T-helper 2 cell treated with Interferon-gamma antibody and Interleukin-4, amounts not matched to agents 100 ng/mL and 5 ng/mL, for 36 hours (primary cell): ENCODE measurements around the gene RAD9B. TPM values are rescaled to one million over a fixed set of nuclear protein-coding genes. Genes with fewer than 3 reads are reported as not detected.
"Not testable (repeated sequence)": the region's sequence is repeated elsewhere in the genome, so short reads cannot be mapped to it uniquely, and the experiment has no call there.

Experiments used
- intact Hi-C: fragments of 100-400 bp; cut with micrococcal nuclease; formaldehyde crosslinking; loops from one replicate; pipeline ENCODE4 v1.15.1; 2023
- total RNA-seq: library from RNA; stranded (reverse); gene quantifications from 2 replicates; pipeline ENCODE4 v1.2.3, GENCODE V29; 2022

Gene RAD9B
- 0.36 and 0.75 TPM in 2 replicates for total RNA-seq

DNA sequence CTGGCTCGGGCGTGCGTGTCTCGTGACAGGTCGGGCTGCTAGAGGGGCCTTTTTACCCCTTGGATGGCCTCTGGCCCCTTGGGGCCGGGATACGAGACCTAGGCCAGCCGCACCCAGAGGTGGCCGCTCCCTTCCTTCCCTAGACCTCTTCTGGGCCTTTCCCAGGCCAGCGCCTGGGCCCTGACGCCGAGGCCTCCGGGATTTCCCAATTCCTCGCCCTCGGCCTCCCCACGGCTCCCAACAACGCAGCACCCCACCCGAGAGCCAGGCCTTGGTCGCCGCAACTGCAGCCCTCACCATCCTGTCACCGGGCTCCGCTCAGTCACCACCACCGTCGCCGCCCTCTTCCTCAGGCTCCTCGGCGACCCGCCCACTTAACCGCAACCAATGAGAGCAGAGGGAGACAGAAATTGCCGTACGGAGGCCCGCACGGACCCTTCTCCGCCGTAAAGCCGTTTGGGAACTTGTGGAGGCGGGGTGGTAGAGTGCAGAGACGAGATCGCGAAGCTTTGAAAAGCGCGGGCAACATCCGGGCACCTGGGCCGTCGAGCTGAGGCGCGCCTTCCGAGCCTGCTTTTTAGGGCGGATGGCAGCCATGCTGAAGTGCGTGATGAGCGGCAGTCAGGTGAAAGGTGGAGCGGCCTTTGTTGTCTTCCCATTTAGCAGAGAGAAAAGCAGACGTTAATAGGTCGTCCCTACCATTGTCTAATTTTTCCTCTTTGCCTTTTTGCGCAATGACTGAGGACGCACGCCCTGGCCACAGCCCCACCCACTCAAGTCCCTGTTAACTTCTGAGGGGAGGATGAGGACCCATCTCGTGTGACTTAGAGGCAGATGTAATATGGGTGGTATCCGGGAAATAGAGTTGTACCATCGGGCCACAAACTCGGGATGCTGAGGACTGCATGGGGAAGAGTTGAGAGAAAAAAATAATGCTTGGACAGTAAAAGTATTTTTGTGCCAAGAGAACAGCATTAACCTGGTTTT is at the start of gene RAD9B, which contains the start of gene VPS29:
Gene RAD9B (plus strand): TSS at position 580 of the 987 bp plus-strand sequence. CDS start 7 bp downstream, at position 587.
Gene VPS29 (minus strand): TSS at position 360 of the 987 bp plus-strand sequence. CDS start 60 bp downstream, at position 300.
- intact Hi-C loops: loop anchor here (1.0 to 5.0 kb wide), 6 partner anchors 34 to 505 kb away; partner anchors contain the start of genes ANAPC7, ANKRD13A, ARPC3 and FAM216A

DNA sequence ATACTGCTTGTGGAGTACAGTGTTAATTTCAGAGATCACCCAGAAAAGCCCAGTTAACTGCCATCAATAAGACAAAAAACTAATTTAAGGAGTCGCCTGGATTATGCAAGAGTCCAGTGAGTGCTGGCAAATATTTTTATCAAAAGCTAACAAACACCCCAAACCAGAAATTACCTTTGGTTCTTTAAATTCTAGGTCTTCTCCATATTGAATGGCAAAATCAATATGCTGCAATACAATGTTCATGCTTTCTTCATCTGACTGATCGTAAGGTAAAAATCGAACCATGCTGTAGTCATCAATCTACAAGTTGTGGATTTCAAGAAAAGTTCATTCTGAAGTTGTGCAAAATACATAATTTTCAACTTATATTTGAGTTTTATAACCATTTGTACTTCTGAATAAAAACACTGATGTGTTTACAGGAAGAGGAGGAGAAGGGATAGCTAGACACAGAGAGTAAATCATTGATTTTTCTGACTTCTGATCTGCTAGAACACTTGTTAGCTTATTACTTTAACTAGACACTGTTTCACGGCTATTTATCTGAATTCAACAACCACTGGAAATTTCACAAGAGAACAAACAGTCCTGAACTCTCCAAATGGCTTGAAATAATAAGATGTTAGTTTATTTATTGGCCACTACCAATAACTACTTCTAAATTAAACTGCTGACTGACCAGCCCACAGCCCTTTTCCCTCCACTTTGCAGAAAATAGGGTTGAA is 48.4 kb upstream of the RAD9B start:
- intact Hi-C loops: loop anchor here (5.0 kb wide), 1 partner anchor 244 kb away; no protein-coding TSS in a partner anchor

DNA sequence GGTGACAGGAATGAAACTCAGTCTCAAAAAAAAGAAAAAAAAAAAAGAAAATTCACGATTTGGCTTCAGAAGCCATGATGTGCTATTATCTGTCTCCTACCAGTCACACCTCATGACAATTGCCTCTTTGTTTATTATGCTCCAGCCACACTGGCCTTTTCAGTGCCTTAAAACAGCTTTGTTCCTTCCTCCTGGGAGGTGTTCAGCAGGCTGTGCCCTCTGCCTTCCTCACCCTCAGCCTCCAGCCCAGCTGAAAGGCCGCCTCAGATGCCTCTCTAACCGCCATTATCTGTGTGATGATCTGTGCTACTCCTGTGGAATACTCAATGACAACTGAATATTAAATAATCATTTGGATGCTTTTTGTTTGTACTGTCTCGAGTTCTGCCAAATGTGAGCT is 43.4 kb upstream of the RAD9B start:
- intact Hi-C loops: no loop called here

DNA sequence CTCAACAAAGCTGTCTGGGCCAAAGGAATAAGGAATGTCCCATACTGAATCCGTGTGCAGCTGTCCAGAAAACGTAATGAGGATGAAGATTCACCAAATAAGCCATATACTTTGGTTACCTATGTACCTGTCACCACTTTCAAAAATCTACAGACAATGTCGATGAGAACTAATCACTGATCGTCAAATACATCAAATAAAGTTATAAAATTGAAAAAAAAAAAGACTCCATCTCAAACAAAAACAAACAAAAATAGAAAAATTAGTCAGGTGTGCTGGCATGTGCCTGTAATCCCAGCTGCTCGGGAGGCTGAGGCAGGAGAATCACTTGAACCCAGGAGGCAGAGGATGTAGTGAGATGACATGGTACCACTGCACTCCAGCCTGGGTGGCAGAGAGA is 40.9 kb upstream of the RAD9B start:
- intact Hi-C loops: not testable (repeated sequence)

DNA sequence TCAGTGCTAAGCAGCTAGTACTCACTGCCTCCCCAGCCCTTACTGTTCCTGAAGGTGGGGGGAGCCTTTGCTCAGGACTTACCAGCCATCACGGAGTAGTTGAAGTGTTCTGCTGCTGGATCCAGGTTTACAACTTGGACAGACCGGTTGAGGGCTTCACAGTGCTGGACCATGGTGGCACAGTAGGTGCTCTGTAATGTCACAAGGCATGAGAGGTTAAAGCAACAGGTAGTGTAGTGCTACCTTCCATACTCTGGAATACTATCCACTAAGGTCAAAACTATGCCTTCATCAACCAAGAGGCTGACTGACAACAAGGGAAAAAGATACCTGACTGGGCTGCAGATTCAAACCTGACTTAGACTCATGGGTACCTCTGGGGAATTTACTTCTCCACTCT is 37.1 kb upstream of the RAD9B start:
- intact Hi-C loops: no loop called here

DNA sequence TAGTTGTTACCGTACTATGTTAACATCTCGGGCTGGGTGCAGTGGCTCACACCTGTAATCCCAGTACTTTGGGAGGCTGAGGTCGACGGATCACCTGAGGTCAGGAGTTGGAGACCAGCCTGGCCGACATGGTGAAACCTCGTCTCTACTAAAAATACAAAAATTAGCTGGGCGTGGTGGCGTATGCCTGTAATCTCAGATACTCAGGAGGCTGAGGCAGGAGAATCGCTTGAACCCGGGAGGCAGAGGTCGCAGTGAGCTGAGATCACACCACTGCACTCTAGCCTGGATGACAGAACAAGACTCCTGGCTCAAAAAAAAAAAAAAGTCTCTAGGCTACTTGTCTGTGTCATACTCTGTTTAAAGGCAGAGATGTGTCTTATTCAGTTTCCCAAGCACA is 36.4 kb upstream of the RAD9B start:
- intact Hi-C loops: not testable (repeated sequence)

DNA sequence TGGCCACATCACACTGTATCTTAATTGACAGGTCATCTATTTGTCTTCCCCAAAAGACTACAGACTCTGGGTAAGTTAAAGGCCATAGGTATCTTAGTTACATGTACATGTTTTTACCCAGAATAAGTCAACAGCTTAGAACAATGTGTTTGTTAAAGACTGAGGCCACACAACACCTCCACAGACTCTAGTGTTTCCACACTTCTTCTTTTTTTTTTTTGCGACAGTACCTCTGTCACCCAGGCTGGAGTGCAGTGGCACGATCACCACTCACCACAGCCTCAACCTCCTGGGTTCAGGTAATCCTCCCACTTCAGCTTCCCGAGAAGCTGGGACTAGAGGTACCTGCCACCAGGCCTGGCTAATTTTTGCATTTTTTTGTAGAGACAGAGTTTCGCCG is 35.3 kb upstream of the RAD9B start:
- intact Hi-C loops: no loop called here

DNA sequence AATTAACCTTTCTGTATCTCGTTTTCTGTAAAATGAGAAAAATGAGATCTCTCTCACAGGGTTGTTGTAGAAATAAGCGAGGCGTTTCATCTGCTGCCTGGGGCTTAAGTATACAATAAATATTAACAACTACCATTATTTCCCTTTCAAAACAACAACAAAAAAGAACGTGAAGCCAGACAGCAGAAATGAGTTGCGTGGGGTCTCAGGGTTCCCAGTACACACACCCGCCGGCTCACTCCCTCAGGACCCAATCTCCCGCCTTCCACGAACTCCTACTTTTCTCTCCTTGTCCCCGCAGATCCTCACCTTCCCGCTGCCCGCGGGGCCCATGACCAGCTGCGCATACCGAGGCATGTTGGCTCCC is 34.3 kb upstream of the RAD9B start:
- intact Hi-C loops: loop anchor here (1.0 to 2.0 kb wide), 5 partner anchors 18 to 273 kb away; partner anchors contain the start of genes ARPC3, ATP2A2, PPTC7 and RAD9B

DNA sequence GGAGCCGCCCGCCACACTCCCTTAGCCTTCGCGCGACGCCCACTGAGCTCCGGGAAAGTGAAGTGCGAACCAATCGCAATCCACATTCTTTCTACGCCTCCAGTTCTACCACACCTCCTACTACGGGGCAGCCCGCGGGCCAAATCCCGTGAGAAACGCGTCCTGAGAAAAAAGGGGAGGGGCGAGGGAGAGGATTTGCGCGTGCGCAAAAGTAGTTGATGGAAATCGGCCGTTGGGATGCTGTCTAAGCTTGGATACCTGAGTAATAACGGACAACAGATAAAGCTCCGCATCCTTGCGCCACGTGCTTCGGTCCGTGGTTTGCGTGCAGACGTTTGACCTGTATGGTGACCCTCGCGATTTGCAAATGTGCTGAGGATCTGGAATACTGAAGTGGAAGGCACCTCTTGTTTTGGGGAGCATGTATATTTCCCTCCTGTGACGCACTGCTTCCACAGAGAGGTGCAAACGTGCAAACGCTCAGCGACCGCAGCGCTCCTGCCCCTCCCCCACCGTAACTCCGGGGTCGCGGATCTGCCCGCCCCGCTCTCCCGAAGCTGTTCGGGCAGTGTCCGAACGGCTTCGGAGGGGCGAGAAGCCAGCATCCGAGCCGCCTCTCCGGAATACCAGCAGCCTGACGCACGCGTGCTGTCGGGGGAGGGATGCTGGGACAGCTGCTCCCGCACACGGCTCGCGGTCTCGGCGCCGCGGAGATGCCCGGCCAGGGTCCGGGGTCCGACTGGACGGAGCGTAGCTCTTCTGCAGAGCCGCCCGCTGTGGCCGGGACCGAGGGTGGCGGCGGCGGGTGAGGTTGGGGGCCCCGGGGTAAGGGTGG is 33.7 kb upstream of the RAD9B start, which contains the start of the genes FAM216A and GPN3:
Gene FAM216A (plus strand): TSS at position 632 of the 835 bp plus-strand sequence. CDS start 31 bp downstream, at position 663.
Gene GPN3 (minus strand): TSS at position 44 of the 835 bp plus-strand sequence. CDS start 54 bp downstream, outside the sequence.
- intact Hi-C loops: loop anchor here (1.0 to 2.0 kb wide), 8 partner anchors 18 to 358 kb away; partner anchors contain the start of genes ARPC3, ATP2A2, PPTC7 and RAD9B

DNA sequence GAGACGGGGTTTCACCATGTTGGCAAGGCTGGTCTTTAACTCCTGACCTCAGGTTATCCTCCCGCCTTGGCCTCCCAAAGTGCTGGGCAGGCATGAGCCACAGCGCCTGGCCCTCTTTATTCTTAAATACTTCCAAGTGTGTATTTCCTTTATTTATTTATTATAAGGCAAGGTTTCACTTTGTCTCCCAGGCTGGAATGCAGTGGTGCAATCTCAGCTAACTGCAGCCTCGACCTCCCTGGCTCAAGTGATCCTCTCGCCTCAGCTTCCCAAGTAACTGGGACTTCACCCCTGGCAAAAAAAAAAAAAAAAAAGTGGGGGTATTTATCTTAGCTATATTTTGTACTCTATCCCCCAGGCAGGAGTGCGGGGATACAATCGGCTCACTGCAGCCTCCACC is 26.7 kb upstream of the RAD9B start:
- intact Hi-C loops: no loop called here

DNA sequence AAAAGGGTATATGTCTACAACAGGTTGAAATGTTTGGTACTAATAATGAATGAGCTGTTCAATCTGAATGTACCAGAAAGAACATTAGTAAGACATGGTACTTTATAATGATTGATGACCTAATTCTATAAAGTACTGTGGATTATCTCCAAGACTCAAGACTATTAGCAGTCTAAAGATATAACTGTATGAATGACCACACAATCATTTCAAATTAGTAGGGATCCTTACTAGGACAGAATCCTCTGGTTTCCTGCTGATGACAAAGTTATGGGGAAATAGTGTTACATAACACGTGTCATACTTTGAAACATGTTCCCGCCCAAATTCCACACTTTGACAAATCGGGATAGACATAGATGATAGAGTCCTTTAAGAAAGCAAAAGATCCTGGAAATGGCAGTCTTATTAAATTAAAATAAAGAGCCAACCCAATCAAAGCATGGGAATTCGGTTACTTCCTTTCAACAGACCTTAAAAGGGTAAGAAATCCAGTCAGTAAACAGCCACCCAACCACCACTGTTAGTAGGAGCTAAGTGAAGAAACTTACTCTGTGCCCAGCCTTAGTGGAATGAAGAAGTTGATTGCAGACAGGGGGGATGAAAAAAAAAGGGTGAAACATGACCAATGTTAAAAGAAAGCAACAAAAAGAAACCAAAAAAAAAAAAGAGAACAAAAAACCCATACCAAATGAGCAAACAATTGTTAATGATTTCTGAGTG is 3.0 kb upstream of the RAD9B start:
- intact Hi-C loops: no loop called here

DNA sequence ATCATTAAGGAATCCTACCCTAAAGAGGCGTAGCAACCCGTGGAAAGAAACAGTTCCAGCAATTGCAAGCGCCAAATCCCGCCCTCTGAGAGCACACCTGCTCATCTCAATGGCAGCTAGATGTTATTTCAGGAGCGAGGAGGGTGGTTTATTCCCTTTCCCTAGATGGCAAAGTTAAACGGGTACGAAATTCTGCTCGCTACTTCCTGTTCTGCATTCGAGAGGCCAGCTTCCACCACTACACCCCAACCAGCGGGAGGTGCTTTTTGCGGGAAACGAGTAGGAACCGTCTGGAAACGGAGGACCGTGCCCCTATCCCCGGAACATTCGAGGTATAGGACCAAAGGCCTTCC is 756 bp upstream of the RAD9B start:
- intact Hi-C loops: loop anchor here (2.0 to 5.0 kb wide), 3 partner anchors 99 to 504 kb away; partner anchors contain the start of genes ANAPC7, ANKRD13A, GIT2 and TCTN1

DNA sequence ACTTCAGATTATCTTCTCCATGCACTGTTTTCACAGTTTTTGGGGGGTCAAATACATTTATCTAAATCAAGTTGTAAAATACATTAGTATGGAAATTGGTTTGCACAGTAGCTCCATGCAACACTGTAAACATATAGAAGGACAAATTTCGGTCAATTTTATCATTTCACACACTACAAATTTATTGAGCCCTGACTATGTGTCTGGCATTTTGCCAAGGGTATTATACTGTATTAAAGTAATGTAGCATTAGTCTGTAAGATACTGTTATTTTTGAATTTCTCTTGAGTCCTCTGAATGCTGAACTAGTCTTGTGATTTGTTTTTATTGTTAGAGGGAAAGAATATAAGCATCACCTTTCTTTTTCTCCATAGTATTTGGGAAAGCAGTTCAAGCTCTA is 1.3 kb downstream of the RAD9B start:
- intact Hi-C loops: loop anchor here (2.0 to 5.0 kb wide), 3 partner anchors 79 to 506 kb away; partner anchors contain the start of genes ANKRD13A, GIT2, PPTC7 and TCTN1

DNA sequence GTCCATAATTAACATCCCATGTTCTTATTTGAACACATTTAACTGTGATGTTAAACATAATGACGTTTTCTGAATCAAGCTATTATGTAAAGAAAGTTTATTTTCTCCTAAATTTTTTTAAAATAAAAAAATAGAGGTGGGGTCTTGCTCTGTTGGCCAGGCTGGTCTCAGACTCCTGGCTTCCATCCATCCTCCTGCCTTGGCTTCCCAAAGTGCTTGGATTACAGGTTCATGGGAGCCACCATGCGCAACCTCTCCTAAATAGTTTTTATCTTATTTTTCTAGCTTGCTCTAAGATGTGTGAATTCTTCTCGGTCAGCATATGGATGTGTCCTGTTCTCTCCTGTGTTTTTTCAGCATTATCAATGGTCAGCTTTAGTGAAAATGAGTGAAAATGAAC is 3.2 kb downstream of the RAD9B start:
- intact Hi-C loops: no loop called here

DNA sequence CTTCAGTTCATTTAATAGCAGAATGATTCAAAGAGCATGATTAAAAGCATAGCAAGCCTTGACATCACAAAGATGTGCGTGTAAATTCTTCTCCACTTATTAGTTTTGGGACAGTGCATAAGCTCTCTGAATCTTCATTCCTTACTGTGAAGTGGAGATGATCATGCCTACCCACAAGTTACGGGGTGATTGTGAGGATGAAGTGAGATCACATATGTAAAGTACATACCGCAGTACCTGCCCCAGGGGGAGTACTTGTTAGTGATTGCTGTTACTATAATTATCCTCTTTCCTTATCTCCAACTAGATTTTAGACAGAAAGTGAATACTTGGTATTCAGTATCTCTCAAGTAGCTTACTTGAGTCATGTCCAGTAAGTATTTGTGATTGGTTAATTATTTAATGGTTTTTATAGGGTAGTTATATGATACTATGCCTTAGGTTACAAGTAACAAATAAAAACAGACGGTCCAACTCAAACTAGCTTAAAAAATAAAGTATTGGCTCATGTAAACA is 6.0 kb downstream of the RAD9B start:
- intact Hi-C loops: no loop called here

DNA sequence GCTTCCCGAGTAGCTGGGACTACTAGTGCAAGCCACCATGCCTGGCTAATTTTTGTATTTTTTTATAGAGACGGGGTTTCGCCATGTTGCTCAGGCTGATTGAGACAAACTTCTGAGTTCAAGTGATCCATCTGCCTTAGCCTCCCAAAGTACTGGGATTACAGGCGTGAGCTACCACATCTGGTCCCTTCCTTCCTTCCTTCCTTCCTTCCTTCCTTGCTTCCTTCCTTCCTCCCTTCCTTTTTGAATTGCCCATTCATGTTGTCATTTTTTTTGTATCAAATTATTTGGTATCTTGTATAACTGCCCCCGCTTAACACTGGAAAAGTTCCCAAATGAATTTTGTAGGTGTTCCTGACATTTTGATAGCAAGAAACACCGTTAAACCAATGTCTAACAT is 11.7 kb downstream of the RAD9B start:
- intact Hi-C loops: no loop called here

DNA sequence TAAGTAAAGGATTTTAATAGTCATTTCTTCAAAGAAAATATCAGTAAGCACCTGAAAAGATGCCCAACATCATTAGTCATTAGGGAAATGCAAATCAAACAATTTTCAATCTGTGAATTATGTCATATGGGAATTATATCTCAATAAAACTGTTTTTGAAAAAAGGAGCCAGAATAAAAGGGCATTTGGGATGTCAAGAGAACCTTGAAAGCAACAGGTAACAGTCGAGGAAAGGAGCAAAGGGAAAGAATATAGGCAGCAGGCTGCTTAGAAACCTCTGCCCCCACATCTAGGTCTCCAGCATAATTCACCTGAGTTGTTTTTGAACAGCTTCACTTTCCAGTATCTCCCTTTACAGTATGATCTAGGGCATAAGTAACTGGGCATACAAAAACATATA is 12.2 kb downstream of the RAD9B start:
- intact Hi-C loops: no loop called here

DNA sequence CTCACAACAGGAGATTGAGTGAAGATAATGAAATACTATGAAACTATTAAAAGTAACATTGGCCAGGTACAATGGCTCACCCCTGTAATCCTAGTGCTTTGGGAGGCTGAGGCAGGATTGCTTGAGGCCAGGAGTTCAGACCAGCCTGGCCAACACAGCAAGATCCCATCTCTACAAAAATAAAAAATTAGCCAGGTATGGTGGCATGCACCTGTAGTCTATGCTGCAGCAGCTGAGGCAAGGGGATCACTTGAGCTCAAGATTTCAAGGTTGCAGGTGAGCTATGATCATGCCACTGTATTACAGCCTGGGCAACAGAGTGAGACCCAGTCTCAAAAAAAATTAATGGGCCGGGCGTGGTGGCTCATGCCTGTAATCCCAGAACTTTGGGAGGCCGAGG is 14.9 kb downstream of the RAD9B start:
- intact Hi-C loops: no loop called here

DNA sequence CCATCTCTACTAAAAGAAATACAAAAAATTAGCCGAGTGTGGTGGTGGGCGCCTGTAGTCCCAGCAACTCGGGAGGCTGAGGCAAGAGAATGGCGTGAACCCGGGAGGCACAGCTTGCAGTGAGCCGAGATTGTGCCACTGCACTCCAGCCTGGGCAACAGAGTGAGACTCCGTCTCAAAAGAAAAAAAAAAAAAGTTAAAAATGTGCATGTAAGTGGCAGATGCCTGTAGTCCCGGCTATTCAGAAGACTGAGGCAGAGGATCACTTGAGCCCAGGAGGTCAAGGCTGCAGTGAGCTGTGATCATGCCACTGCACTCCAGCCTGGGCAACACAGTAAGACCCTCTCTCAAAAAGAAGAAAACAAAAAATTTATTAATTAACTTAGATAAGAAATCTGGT is 15.9 kb downstream of the RAD9B start:
- intact Hi-C loops: not testable (repeated sequence)
